B cell (primary cell): ENCODE measurements around the gene NDOR1. TPM values are rescaled to one million over a fixed set of nuclear protein-coding genes. Genes with fewer than 3 reads are reported as not detected.

Source experiments
- ATAC-seq: fragments of 200-7000 bp; cut with Tn5 transposase; one replicate; pipeline ENCODE4 v1.10.0; 2021; ENCODE audit warnings: low read depth, mild to moderate bottlenecking, moderate number of reproducible peaks, moderate library complexity
- CTCF ChIA-PET: fragments of 350-600 bp; sonication (Branson Sonifier 250); formaldehyde crosslinking; loops from one replicate; lab custom pipeline; 2021; ENCODE audit warnings: antibody characterized with exemption, inconsistent platforms; lab: Charles Lee
- POLR2A ChIA-PET: fragments of 350-600 bp; sonication (Branson Sonifier 250); formaldehyde crosslinking; loops from one replicate; lab custom pipeline; 2021; ENCODE audit warnings: antibody characterized with exemption; lab: Charles Lee
- DNase-seq: peaks from one replicate; pipeline ENCODE4 v3.0.0; 2013
- H2AFZ ChIP-seq: 2 replicates; pipeline ENCODE4 v1.6.1; 2012; ENCODE audit warnings: mild to moderate bottlenecking, low read depth, low read length; ENCODE audit not compliant: insufficient read depth, poor library complexity, severe bottlenecking
- H3K27ac ChIP-seq, 2 donors: 1 replicate in 1 of 2; 2 replicates in 1 of 2; pipeline ENCODE4 v1.5.1; 2012 to 2013; ENCODE audit warnings: low read length in 2 of 2, mild to moderate bottlenecking in 2 of 2, moderate library complexity in 1 of 2
- H3K27me3 ChIP-seq, 4 experiments: fragments of 200-600 bp in 1 of 4; sonication (generic) in 1 of 4; replicated peaks in 1 of 4; 1 replicate in 2 of 4; 2 replicates in 2 of 4; pipeline versions ENCODE4 v1.6.1 to v1.7.0; 2013 to 2016; ENCODE audit warnings: low read length in 3 of 4, mild to moderate bottlenecking in 2 of 4, mixed read lengths in 1 of 4, moderate library complexity in 1 of 4; ENCODE audit not compliant: insufficient read depth in 4 of 4, control insufficient read depth in 3 of 4; ENCODE audit errors: control extremely low read depth in 1 of 4
- H3K36me3 ChIP-seq, 2 experiments: replicated peaks in 1 of 2; 1 replicate in 1 of 2; 2 replicates in 1 of 2; pipeline versions ENCODE4 v1.6.1 to v1.7.1; 2013; ENCODE audit warnings: low read length in 1 of 2; ENCODE audit not compliant: insufficient read depth in 2 of 2, control insufficient read depth in 1 of 2; ENCODE audit errors: control extremely low read depth in 1 of 2, extremely low read depth in 1 of 2
- H3K4me1 ChIP-seq, 2 donors: fragments of 200-600 bp in 1 of 2; sonication (generic) in 1 of 2; 1 replicate in 1 of 2; 2 replicates in 1 of 2; pipeline versions ENCODE4 v1.5.1 to v1.6.1; 2013 to 2017; ENCODE audit warnings: low read length in 2 of 2; ENCODE audit not compliant: control insufficient read depth in 2 of 2, insufficient read depth in 2 of 2
- H3K4me2 ChIP-seq: replicated peaks from 2 replicates; pipeline ENCODE3; 2012; ENCODE audit warnings: mild to moderate bottlenecking, low read depth, low read length; ENCODE audit not compliant: poor library complexity, severe bottlenecking
- H3K4me3 ChIP-seq, 5 experiments: fragments of 200-600 bp in 1 of 5; sonication (generic) in 1 of 5; 1 replicate in 3 of 5; 2 replicates in 2 of 5; pipeline versions ENCODE4 v1.5.1 to v1.7.0; 2011 to 2016; ENCODE audit warnings: low read length in 4 of 5, mild to moderate bottlenecking in 4 of 5, low read depth in 2 of 5, control low read depth in 1 of 5, moderate library complexity in 1 of 5; ENCODE audit not compliant: insufficient read depth in 1 of 5; ENCODE audit errors: control extremely low read depth in 1 of 5, extremely low read depth in 1 of 5
- H3K79me2 ChIP-seq: fragments of 200-600 bp; sonication (generic); one replicate; pipeline ENCODE4 v1.6.0; 2016; ENCODE audit warnings: low read length; ENCODE audit not compliant: control insufficient read depth, insufficient read depth
- H3K9ac ChIP-seq: fragments of 200-600 bp; sonication (generic); 2 replicates; pipeline ENCODE4 v1.6.1; 2017; ENCODE audit warnings: mild to moderate bottlenecking, low read length, moderate library complexity
- H3K9me3 ChIP-seq, 3 donors: one replicate each; pipeline versions ENCODE4 v1.6.1 to v1.7.1; 2013; ENCODE audit warnings: low read length in 2 of 3; ENCODE audit not compliant: control insufficient read depth in 2 of 3, insufficient read depth in 1 of 3; ENCODE audit errors: control extremely low read depth in 1 of 3
- H4K20me1 ChIP-seq: 2 replicates; pipeline ENCODE4 v1.6.0; 2012; ENCODE audit warnings: mild to moderate bottlenecking, low read length; ENCODE audit not compliant: insufficient read depth, control insufficient read depth, poor library complexity, severe bottlenecking
- H3K27ac Mint-ChIP-seq: one replicate; pipeline ENCODE4 v1.8.0; 2021; ENCODE audit warnings: mixed read lengths
- H3K27me3 Mint-ChIP-seq: one replicate; pipeline ENCODE4 v1.8.0; 2021; ENCODE audit warnings: mixed read lengths
- H3K4me1 Mint-ChIP-seq: one replicate; pipeline ENCODE4 v1.8.0; 2021; ENCODE audit warnings: mixed read lengths
- H3K4me3 Mint-ChIP-seq: one replicate; pipeline ENCODE4 v1.8.0; 2021; ENCODE audit warnings: mixed read lengths
- H3K9me3 Mint-ChIP-seq: one replicate; pipeline ENCODE4 v1.8.0; 2022; ENCODE audit warnings: mixed read lengths; ENCODE audit not compliant: insufficient read depth
- CTCF ChIP-seq: fragments of 200-600 bp; IDR thresholded peaks from one replicate; pipeline ENCODE4 v1.8.0; 2022; ENCODE audit warnings: antibody characterized with exemption, mild to moderate bottlenecking
- EZH2 ChIP-seq: IDR thresholded peaks from 2 replicates; pipeline ENCODE4 v1.6.1; 2012; ENCODE audit warnings: borderline replicate concordance, low read depth, mild to moderate bottlenecking, moderate library complexity, low read length; ENCODE audit not compliant: insufficient read depth, poor library complexity, severe bottlenecking
- WGBS: methylation state at CpG from one replicate; pipeline ENCODE4 v1.1.5; 2013; ENCODE audit warnings: missing lambda C conversion rate; ENCODE audit not compliant: insufficient coverage; 5-methylcytosine and 5-hydroxymethylcytosine counted together
- intact Hi-C: fragments of 100-400 bp; cut with micrococcal nuclease; formaldehyde crosslinking; loops from one replicate; pipeline ENCODE4 v1.10.0; 2022
- polyA plus RNA-seq: library from polyadenylated mRNA; depleted of rRNA; stranded (reverse); fragments of >200 nt; gene quantifications from 2 replicates; pipeline ENCODE4 v1.2.3, GENCODE V29; 2012
- total RNA-seq, 2 donors: library from RNA; stranded (reverse); fragments of 120-200 nt in 1 of 2; gene quantifications; 1 replicate in 1 of 2; 2 replicates in 1 of 2; pipeline versions ENCODE4 v1.2.3 to v1.2.4, GENCODE V29; 2013 to 2022

NDOR1 gene
- total and polyA plus RNA-seq, 2 donors (not counting 1 experiment from before 2014, with no cell fraction given) = 36.4 to 40.9 TPM

- H3K9me3 Mint-ChIP-seq = no peaks in the 10 kb centered on the region
- peaks cover under 1% of the 10 kb centered on the region for H3K27me3 Mint-ChIP-seq
- CTCF ChIA-PET = no interaction called here
- DNase-seq = no peak
- no peaks in the 10 kb centered on the region for H4K20me1 ChIP-seq
- TF ChIP-seq EZH2 (no peak), CTCF (no peak)
- no peaks in the 10 kb centered on the region for H3K79me2 ChIP-seq
- H3K4me1 Mint-ChIP-seq = peaks cover 6% of the 10 kb centered on the region
- ATAC-seq = no peak
- H3K9me3 ChIP-seq = peaks cover 0 to 10% (median 0%) of the 10 kb centered on the region in 3 donors
- no peak overlapping the region for H3K4me3 ChIP-seq
- H3K4me1 ChIP-seq = peaks cover 7 to 23% of the 10 kb centered on the region in 2 donors
- H2AFZ ChIP-seq = no peak overlapping the region
- H3K4me2 ChIP-seq = no peak overlapping the region
- WGBS = 91% methylated on average over 45 of the region's 45 CpGs
- no peak overlapping the region for H3K27ac ChIP-seq
- no peak overlapping the region for H3K9ac ChIP-seq
- peaks cover 0 to 36% (median 16%) of the 10 kb centered on the region in 4 experiments for H3K27me3 ChIP-seq
- H3K4me3 Mint-ChIP-seq = no peak overlapping the region
- H3K36me3 ChIP-seq = peaks cover 0 to 10% of the 10 kb centered on the region in 2 experiments
- intact Hi-C loops = no loop called here
- POLR2A ChIA-PET = no interaction called here
- H3K27ac Mint-ChIP-seq = no peak overlapping the region
These were observed 31.5 kb upstream of the NDOR1 start for GRCh38 chr9:137173796-137174664.

- H2AFZ ChIP-seq = no peak overlapping the region
- peaks cover 6% of the 10 kb centered on the region for H4K20me1 ChIP-seq
- POLR2A ChIA-PET = no interaction called here
- no peak for DNase-seq
- no peak overlapping the region for H3K9ac ChIP-seq
- no peak for TF ChIP-seq EZH2
- no peak for TF ChIP-seq CTCF
- no peak overlapping the region for H3K27ac ChIP-seq
- Mint-ChIP-seq H3K4me1 (peaks cover 6% of the 10 kb centered on the region), H3K9me3 (no peaks in the 10 kb centered on the region), H3K4me3 (no peak overlapping the region), H3K27ac (no peak overlapping the region), H3K27me3 (no peaks in the 10 kb centered on the region)
- H3K4me2 ChIP-seq = peak overlapping the region; percentile 32
- peaks cover 0 to 10% (median 0%) of the 10 kb centered on the region in 3 donors for H3K9me3 ChIP-seq
- ATAC-seq = no peak
- peaks cover 0 to 17% of the 10 kb centered on the region in 2 experiments for H3K36me3 ChIP-seq
- no peaks in the 10 kb centered on the region for H3K79me2 ChIP-seq
- intact Hi-C loops = no loop called here
- H3K4me1 ChIP-seq = peaks cover 7 to 15% of the 10 kb centered on the region in 2 donors
- peaks cover 0 to 35% (median 16%) of the 10 kb centered on the region in 4 experiments for H3K27me3 ChIP-seq
- H3K4me3 ChIP-seq = no peak overlapping the region
- 38% methylated on average over 34 of the region's 34 CpGs for WGBS
- CTCF ChIA-PET = interaction anchor here (2.1 kb wide), 1 partner anchor 56 kb away, joined by 5 read pairs; no protein-coding TSS in a partner anchor
These were observed 30.7 kb upstream of the NDOR1 start for GRCh38 chr9:137174722-137175293.
